Measurements from ENCODE around the gene CDK5R1. TPM values are rescaled to one million over a fixed set of nuclear protein-coding genes. Genes with fewer than 3 reads are reported as not detected.

The CDK5R1 gene
- total RNA-seq: 10 to 100 TPM; 12.4 to 13.1 TPM

DNA sequence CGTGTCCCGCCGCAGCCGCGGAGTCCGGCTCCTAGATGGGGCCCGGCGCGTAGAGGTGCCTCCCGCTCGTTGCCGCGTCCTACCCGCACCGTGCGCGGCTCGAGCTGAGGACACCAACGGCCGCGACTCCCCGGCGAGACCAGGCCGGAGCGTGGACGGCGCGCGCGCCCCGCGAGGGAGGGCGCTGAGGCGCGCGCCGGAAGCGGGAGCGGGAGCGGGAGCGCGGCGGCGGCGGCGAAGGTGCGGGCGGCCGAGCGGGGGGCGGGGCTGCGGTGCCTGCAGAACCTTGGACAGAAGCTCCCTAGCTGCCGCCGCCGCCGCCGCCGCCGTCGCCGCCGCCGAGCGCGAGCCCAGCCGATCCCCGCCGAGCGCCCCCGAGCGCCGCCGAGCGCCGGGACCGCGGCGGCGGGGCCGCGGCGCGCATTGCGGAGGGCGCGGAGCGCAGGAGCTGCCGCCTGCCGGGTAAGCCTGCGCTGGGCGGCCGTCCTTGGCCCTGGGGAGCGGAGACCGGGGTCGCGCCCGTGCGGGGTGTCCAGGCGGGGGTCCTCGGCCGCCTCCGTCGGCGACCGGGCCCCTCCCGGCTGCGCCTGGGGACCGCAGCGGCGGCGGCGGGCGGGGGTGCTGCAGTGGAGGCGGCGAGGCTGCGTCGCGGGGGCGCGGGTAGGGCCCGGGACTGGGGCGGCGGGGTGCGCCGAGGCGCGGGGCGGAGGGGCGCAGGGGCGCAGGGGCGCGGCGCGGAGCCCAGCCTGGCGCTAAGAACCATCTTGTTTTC, at the start of gene CDK5R1:
Gene CDK5R1, plus strand, starts transcription at position 293 of the 772 bp plus-strand sequence. CDS start 628 bp downstream, outside the sequence.
- Mint-ChIP-seq H3K36me3 (peaks cover 34% of the 10 kb centered on the region), H3K4me3 (peak within 1 kb of the TSS; percentile 87), H3K9me3 (no peaks in the 10 kb centered on the region), H3K27ac (peak within 1 kb of the TSS; percentile 86), H3K27me3 (no peaks in the 10 kb centered on the region), H3K4me1 (ENCODE audit: low read depth) (peaks cover 51% of the 10 kb centered on the region)
- intact Hi-C loops (cut with micrococcal nuclease): loop anchor here (1.0 to 5.0 kb wide), 4 partner anchors 16 to 390 kb away; partner anchors contain the start of gene MYO1D
- CTCF ChIA-PET: interaction anchor here (0.8 to 12.0 kb wide), 18 partner anchors 17 to 429 kb away, joined by 3 to 102 read pairs (median 4); partner anchors contain the start of genes MYO1D and PSMD11
- POLR2A ChIA-PET: interaction anchor here (0.7 to 6.7 kb wide), 6 partner anchors 16 to 136 kb away, joined by 3 to 38 read pairs (median 10); partner anchors contain the start of gene PSMD11
- peak; percentile 82 for DNase-seq

DNA sequence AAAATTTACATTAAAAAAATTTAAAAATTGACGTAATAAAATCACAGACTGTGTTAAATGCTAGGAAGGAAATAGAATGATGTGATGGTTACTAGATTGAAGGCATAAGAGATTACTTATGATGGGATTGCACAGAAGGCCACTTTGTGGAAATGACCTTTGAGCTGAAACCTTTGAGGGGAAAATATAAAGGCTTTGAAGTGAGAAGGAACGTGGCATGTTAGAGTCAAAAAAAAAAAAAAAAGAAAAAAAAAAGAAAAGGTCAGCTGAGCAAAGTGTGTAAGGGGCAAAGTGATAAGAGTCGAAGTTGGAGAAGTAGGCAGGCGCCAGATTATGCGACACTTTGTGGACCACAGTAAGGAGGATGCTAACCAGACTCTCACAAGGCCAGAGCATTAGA, 46.1 kb upstream of the CDK5R1 start:
- ChIA-PET CTCF (interaction anchor here (0.8 to 1.2 kb wide), 2 partner anchors 21 to 40 kb away, joined by 3 read pairs; no protein-coding TSS in a partner anchor), POLR2A (no interaction called here)
- Mint-ChIP-seq H3K27me3 (peaks cover 1% of the 10 kb centered on the region), H3K9me3 (no peaks in the 10 kb centered on the region), H3K4me3 (no peak overlapping the region), H3K4me1 (ENCODE audit: low read depth) (peaks cover 24% of the 10 kb centered on the region), H3K27ac (no peak overlapping the region), H3K36me3 (peaks cover 8% of the 10 kb centered on the region)
- no peak for DNase-seq
- intact Hi-C loops (cut with micrococcal nuclease): loop anchor here (5.0 kb wide), 1 partner anchor 188 kb away; no protein-coding TSS in a partner anchor

DNA sequence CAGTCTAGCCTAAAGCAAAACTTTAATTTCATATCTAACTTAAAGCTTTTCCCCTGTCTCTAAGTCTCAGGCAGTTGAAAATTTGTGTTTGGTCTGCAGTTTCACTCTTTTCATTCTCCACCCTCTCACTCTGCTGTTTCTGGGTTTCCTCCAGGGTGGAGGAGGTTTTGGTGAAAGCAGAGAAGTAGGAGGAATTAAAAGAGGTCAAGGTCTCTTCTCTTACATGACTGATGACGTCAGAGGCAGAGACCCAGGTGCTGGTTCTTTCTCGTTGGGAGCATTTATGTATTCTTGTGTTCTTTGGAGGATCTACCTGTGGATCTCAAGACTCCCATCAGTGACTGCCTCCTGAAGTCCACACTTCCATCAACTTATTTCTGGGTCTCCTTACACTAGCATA, 44.9 kb upstream of the CDK5R1 start:
- CTCF ChIA-PET: interaction anchor here (5.1 kb wide), 1 partner anchor 21 kb away, joined by 58 read pairs; no protein-coding TSS in a partner anchor
- DNase-seq: no peak
- intact Hi-C loops (cut with micrococcal nuclease): loop anchor here (5.0 kb wide), 1 partner anchor 190 kb away; no protein-coding TSS in a partner anchor
- Mint-ChIP-seq H3K27me3 (no peaks in the 10 kb centered on the region), H3K36me3 (peaks cover 17% of the 10 kb centered on the region), H3K27ac (no peak overlapping the region), H3K4me1 (ENCODE audit: low read depth) (peaks cover 34% of the 10 kb centered on the region), H3K4me3 (no peak overlapping the region), H3K9me3 (no peaks in the 10 kb centered on the region)
- POLR2A ChIA-PET: no interaction called here

DNA sequence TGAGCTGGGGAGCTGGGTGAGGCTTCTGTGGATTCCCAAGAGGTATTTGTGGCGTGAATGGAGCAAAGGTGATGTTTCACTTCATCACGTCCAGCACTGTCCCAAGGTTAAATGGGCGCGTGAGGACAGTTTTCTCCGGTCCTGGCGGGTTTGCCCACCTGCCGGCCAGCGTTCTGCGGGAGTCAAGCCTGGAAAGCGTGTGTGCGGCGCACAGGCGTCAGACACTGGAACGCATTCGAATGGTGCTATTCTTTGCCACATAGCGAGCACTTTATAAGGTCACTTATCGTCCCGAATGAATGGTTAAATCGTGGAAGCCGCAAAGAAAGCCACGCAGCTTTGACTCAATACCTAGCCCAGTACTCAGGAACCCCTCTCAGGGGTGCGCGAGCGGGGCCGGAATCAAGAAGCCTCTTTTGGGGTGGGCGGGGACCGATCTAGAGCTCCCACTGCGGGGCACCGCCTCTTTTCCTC, 42.9 kb upstream of the CDK5R1 start:
- Mint-ChIP-seq H3K9me3 (no peaks in the 10 kb centered on the region), H3K27ac (peak overlapping the region; percentile 91), H3K4me1 (ENCODE audit: low read depth) (peaks cover 46% of the 10 kb centered on the region), H3K4me3 (peak overlapping the region; percentile 89), H3K36me3 (peaks cover 24% of the 10 kb centered on the region), H3K27me3 (no peaks in the 10 kb centered on the region)
- ChIA-PET POLR2A (interaction anchor here (0.5 to 2.3 kb wide), 4 partner anchors 43 to 460 kb away, joined by 3 to 19 read pairs (median 6); partner anchors contain the start of gene CDK5R1), CTCF (interaction anchor here (0.7 to 5.1 kb wide), 35 partner anchors 8 to 311 kb away, joined by 3 to 58 read pairs (median 4); partner anchors contain the start of genes C17orf75 and CDK5R1)
- DNase-seq: no peak
- intact Hi-C loops (cut with micrococcal nuclease): loop anchor here (1.0 to 5.0 kb wide), 5 partner anchors 17 to 433 kb away; partner anchors contain the start of genes MYO1D and ZNF207

DNA sequence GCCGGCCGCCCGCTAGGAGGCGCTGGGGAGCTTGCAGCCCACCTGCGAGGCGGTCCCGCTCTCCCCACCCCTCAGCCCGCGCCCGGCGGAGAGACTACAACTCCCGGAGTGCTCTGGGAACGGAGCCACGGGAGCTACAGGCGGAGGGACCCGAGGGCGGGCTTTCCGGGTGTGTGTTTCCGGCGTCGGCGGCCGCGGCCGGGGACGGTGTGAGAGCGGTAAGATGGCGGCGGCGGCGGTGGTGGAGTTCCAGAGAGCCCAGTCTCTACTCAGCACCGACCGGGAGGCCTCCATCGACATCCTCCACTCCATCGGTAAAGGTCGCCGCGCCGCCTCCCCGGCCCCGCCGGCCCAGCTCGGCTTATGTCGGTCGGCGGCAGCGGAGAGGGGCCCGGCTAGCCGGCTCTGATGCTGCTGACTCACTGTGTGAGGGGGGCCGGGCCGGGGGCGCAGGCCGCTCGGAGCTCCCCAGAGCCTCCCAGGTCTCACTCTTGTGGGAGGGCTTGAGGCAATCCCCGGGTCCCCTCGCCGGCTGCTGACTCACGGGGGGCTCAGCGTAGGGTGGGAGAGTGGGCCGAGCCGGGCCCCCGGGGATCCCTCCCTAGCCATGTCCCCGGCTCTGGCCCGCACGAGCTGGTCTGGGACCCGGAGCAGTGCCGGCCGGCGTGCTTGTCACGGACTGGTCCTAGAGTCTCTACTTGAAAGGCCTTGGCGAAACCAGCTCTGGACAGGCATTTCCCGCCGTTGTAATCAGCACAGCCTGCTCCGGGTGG, 42.3 kb upstream of the CDK5R1 start, which contains the start of gene PSMD11:
Gene PSMD11, plus strand, starts transcription at position 210 of the 773 bp plus-strand sequence. Its CDS starts 14 bp downstream, at position 224.
- Mint-ChIP-seq H3K4me3 (peak within 1 kb of the TSS; percentile 89), H3K27ac (peak within 1 kb of the TSS; percentile 91), H3K4me1 (ENCODE audit: low read depth) (peaks cover 49% of the 10 kb centered on the region), H3K27me3 (no peaks in the 10 kb centered on the region), H3K36me3 (peaks cover 25% of the 10 kb centered on the region), H3K9me3 (no peaks in the 10 kb centered on the region)
- DNase-seq: peak; percentile 99
- intact Hi-C loops (cut with micrococcal nuclease): loop anchor here (1.0 to 5.0 kb wide), 6 partner anchors 16 to 432 kb away; partner anchors contain the start of genes CDK5R1, MYO1D and ZNF207
- ChIA-PET CTCF (interaction anchor here (0.7 to 5.1 kb wide), 37 partner anchors 8 to 311 kb away, joined by 3 to 58 read pairs (median 4); partner anchors contain the start of genes C17orf75 and CDK5R1), POLR2A (interaction anchor here (0.6 to 2.3 kb wide), 5 partner anchors 39 to 118 kb away, joined by 3 to 19 read pairs (median 5); partner anchors contain the start of gene CDK5R1)

DNA sequence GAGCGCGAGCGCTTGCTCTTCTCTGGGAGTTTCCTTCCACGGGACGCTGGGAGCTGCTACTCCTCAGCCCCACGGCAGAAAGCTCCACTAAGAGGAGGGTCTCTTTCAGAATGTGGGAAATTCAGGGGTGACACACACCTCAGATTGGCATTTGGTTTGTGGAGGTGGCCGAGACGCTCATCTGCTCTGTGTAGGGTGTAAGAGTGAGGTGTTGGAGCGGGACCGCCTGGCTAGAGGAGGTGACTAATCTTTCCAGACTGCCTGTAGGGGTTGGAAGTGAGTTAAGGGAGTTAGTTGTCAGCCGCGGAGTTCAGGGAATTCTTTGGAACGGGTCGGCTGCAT, 41.7 kb upstream of the CDK5R1 start:
- DNase-seq: peak; percentile 63
- Mint-ChIP-seq H3K27ac (peak overlapping the region; percentile 91), H3K27me3 (no peaks in the 10 kb centered on the region), H3K36me3 (peaks cover 30% of the 10 kb centered on the region), H3K4me3 (peak overlapping the region; percentile 89), H3K9me3 (no peaks in the 10 kb centered on the region), H3K4me1 (ENCODE audit: low read depth) (peaks cover 51% of the 10 kb centered on the region)
- ChIA-PET POLR2A (interaction anchor here (1.0 to 2.3 kb wide), 3 partner anchors 39 to 104 kb away, joined by 3 to 19 read pairs (median 5); partner anchors contain the start of gene CDK5R1), CTCF (interaction anchor here (0.8 to 5.1 kb wide), 11 partner anchors 18 to 164 kb away, joined by 3 to 58 read pairs (median 5); partner anchors contain the start of genes C17orf75 and CDK5R1)
- intact Hi-C loops (cut with micrococcal nuclease): loop anchor here (2.0 to 5.0 kb wide), 3 partner anchors 16 to 432 kb away; partner anchors contain the start of genes CDK5R1 and MYO1D

DNA sequence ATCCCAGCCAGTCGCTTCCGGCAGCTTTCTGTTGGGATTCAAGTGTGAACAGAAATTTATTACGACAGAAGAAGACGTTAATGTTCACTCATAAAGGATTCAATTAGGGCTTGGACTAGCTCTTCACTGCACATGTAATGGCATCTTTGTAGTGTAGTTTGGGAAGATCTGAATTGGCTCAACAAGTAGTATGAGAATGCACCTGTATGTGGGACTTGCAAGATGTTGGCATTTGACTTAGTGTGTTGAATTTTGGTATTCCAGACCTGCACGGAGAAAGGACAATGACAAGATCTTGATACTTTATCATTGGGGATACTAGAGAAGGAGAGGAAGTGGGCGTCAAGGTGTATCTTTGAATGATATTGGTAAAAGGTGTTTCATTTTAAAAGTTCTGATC, 41.3 kb upstream of the CDK5R1 start:
- Mint-ChIP-seq H3K27ac (peak overlapping the region; percentile 91), H3K4me3 (peak overlapping the region; percentile 89), H3K9me3 (no peaks in the 10 kb centered on the region), H3K27me3 (no peaks in the 10 kb centered on the region), H3K4me1 (ENCODE audit: low read depth) (peaks cover 53% of the 10 kb centered on the region), H3K36me3 (peaks cover 33% of the 10 kb centered on the region)
- intact Hi-C loops (cut with micrococcal nuclease): loop anchor here (2.0 to 5.0 kb wide), 3 partner anchors 15 to 431 kb away; partner anchors contain the start of genes CDK5R1 and MYO1D
- ChIA-PET CTCF (interaction anchor here (1.2 to 5.1 kb wide), 6 partner anchors 18 to 104 kb away, joined by 4 to 58 read pairs (median 6); partner anchors contain the start of genes C17orf75 and CDK5R1), POLR2A (interaction anchor here (1.0 to 2.3 kb wide), 3 partner anchors 38 to 104 kb away, joined by 3 to 19 read pairs (median 5); partner anchors contain the start of gene CDK5R1)
- no peak for DNase-seq

DNA sequence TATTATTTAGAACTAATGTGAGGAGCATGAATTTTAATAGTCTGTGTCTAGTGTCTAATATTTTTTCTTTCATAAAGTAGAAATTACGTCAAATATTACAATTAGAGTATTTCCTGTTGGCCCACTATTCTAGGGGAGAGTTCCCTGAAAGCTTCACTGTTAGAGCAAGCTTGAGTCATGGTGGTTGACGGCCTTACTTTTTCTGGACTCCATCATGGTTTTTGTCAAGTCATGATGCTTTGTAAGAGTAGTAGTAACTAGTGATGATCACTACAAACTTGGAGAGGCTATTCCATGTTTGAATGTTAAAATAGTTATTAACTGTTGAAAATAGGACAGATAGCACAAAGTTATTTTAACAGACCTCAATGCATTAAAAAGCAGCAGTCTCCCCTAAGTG, 40.8 kb upstream of the CDK5R1 start:
- Mint-ChIP-seq H3K4me1 (ENCODE audit: low read depth) (peaks cover 51% of the 10 kb centered on the region), H3K36me3 (peaks cover 36% of the 10 kb centered on the region), H3K4me3 (peak overlapping the region; percentile 89), H3K27ac (peak overlapping the region; percentile 91), H3K27me3 (no peaks in the 10 kb centered on the region), H3K9me3 (no peaks in the 10 kb centered on the region)
- no peak for DNase-seq
- CTCF ChIA-PET: interaction anchor here (1.2 to 5.1 kb wide), 3 partner anchors 17 to 41 kb away, joined by 4 to 58 read pairs (median 5); partner anchors contain the start of gene CDK5R1
- intact Hi-C loops (cut with micrococcal nuclease): loop anchor here (2.0 to 5.0 kb wide), 3 partner anchors 15 to 431 kb away; partner anchors contain the start of genes CDK5R1 and MYO1D
- POLR2A ChIA-PET: interaction anchor here (2.3 kb wide), 1 partner anchor 41 kb away, joined by 19 read pairs; the partner anchor contains the start of gene CDK5R1

DNA sequence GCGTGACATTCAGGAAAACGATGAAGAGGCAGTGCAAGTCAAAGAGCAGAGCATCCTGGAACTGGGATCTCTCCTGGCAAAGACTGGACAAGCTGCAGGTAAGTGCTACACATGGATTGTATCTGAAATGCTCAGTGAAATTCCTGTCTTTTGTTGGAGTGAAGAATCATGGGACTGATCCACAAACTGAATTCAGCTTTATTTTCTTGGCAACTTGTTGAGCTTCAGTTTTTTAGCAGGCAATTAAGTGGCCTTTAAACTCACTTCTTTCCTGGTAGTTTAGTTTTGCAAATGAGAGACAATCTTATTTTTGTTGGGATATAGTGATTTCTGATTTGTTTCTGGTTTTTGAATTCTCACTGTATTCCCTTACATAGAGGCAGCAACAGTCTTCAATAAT, 39.8 kb upstream of the CDK5R1 start:
- Mint-ChIP-seq H3K27ac (peak overlapping the region; percentile 43), H3K4me1 (ENCODE audit: low read depth) (peaks cover 45% of the 10 kb centered on the region), H3K4me3 (no peak overlapping the region), H3K36me3 (peaks cover 43% of the 10 kb centered on the region), H3K27me3 (no peaks in the 10 kb centered on the region), H3K9me3 (no peaks in the 10 kb centered on the region)
- intact Hi-C loops (cut with micrococcal nuclease): loop anchor here (5.0 kb wide), 1 partner anchor 40 kb away; the partner anchor contains the start of gene CDK5R1
- CTCF ChIA-PET: interaction anchor here (0.6 to 5.1 kb wide), 4 partner anchors 15 to 161 kb away, joined by 3 to 58 read pairs (median 17); partner anchors contain the start of gene CDK5R1
- POLR2A ChIA-PET: no interaction called here
- no peak for DNase-seq

DNA sequence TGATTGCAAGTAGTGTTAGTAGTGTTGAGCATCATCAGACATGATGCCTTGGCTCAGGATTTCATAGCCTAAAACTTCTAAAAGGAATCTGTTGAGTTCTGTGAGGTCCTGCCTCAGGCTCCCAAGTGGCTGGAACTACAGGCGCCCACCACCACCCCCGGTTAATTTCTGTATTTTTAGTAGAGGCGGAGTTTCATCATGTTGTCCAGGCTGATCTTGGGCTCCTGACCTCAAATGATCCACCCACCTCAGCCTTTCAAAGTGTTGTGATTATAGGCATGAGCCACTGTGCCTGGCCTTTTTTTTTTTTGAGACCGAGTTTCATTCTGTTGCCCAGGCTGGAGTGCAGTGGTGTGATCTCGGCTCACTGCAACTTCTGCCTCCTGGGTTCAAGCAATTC, 36.8 kb upstream of the CDK5R1 start:
- ChIA-PET CTCF (interaction anchor here (3.0 to 5.1 kb wide), 2 partner anchors 12 to 13 kb away, joined by 28 to 30 read pairs; no protein-coding TSS in a partner anchor), POLR2A (no interaction called here)
- Mint-ChIP-seq H3K4me1 (ENCODE audit: low read depth) (peaks cover 45% of the 10 kb centered on the region), H3K36me3 (peaks cover 66% of the 10 kb centered on the region), H3K9me3 (no peaks in the 10 kb centered on the region), H3K27me3 (no peaks in the 10 kb centered on the region), H3K4me3 (no peak overlapping the region), H3K27ac (no peak overlapping the region)
- no peak for DNase-seq
- intact Hi-C loops (cut with micrococcal nuclease): loop anchor here (5.0 kb wide), 1 partner anchor 37 kb away; the partner anchor contains the start of gene CDK5R1
